Stimulated activated memory B cell treated with anti-CD40 and anti-IgM and Interleukin-4, amounts not matched to agents 10 μg/mL and 1 μg/mL and 100 μg/mL, for 72 hours (primary cell): Measurements from ENCODE around the gene AGBL1.

ENCODE experiments used
- ATAC-seq: fragments of 150-1000 bp; cut with Tn5 transposase; 2 replicates; pipeline ENCODE4 v1.10.0; 2021
- H3K27ac Mint-ChIP-seq: one replicate; pipeline ENCODE4 v1.8.0; 2022; ENCODE audit warnings: mild to moderate bottlenecking, mixed read lengths
- H3K27me3 Mint-ChIP-seq: one replicate; pipeline ENCODE4 v1.8.0; 2022; ENCODE audit warnings: mixed read lengths
- H3K36me3 Mint-ChIP-seq: one replicate; pipeline ENCODE4 v1.8.0; 2022; ENCODE audit warnings: mixed read lengths
- H3K4me1 Mint-ChIP-seq: one replicate; pipeline ENCODE4 v1.8.0; 2022; ENCODE audit warnings: mixed read lengths
- H3K4me3 Mint-ChIP-seq: one replicate; pipeline ENCODE4 v1.8.0; 2022; ENCODE audit warnings: mild to moderate bottlenecking, moderate library complexity, mixed read lengths
- H3K9me3 Mint-ChIP-seq: one replicate; pipeline ENCODE4 v1.8.0; 2022; ENCODE audit warnings: mixed read lengths

Gene AGBL1

DNA sequence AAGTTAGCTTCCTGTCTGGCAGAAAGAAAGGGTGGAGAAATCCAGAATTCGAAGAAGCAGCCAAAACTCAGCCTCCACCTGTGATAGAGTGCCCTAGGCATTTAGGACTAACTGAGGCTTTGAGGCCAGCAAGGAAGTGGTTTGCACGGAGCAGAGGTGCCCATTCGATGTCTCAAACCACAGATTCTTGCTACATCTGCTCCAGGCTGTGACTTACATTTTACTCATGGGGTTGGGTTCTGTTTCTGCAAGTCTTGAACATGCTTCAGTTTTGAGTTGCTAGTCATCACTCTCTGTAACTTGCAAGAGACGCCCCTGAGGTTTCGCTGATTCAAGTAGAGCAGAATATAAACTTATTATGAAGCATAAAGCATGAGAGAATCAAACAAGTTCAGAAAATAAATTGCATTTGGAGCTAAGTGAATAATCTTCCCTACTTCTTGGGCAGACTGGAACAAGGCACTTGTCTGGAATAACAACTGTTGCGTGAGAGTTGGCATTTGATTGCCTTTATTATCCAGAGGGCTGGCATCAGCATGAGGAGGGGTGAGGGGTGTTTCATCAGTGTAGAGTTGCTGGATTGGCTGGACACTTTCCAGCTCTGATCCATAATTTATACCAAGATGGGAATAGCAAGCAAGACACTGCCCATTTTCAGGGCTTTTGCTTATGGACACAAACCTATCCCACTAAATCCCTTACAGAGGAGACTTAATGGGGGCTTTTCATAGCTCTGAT is 256.5 kb downstream of the AGBL1 start:
- no peaks in the 10 kb centered on the region for H3K27me3 Mint-ChIP-seq
- H3K4me1 Mint-ChIP-seq, result no peaks in the 10 kb centered on the region
- no peaks in the 10 kb centered on the region for H3K36me3 Mint-ChIP-seq
- no peak for ATAC-seq
- H3K9me3 Mint-ChIP-seq, result peaks cover 9% of the 10 kb centered on the region
- H3K4me3 Mint-ChIP-seq, result no peak overlapping the region
- H3K27ac Mint-ChIP-seq, result no peak overlapping the region

DNA sequence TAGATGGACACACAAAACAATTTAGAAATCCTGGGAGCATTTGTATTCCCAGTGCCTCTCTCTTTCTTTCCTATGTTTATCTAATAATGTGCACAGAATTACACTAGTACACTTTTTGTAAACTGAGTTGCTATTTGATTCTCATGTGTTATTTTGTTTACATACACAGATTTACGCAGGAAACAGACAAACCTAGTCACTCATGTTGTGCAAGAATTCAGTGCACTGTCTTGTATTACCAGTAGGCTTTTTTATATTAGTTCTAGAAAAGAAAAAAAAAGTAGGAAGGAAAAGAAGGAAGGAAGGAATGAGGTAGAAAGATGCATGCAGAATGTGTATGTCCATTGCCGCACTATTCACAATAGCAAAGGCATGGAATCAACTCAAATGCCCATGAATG is 257.4 kb downstream of the AGBL1 start:
- H3K4me3 Mint-ChIP-seq, result no peak overlapping the region
- no peaks in the 10 kb centered on the region for H3K4me1 Mint-ChIP-seq
- no peak overlapping the region for H3K27ac Mint-ChIP-seq
- no peaks in the 10 kb centered on the region for H3K36me3 Mint-ChIP-seq
- ATAC-seq, result no peak
- no peaks in the 10 kb centered on the region for H3K27me3 Mint-ChIP-seq
- H3K9me3 Mint-ChIP-seq, result peaks cover 9% of the 10 kb centered on the region

DNA sequence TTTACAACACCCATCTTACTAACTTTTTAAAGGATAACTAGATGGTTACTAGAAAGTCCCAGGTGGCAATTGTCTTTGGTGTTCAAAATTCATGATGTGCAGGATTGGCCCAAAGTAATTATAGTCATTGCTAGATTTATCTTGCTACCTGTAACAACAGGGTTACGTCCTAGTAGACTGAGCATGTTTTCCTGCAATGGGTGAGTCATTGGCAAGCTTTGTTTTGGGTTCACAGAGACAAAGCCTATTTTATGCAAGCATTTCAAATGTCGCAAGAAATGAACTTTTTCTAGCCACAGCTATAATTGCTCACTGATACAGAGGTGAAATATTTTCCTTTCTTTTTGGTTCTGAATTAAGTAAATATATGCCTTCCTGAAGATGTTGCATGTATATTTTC is 267.6 kb downstream of the AGBL1 start:
- no peaks in the 10 kb centered on the region for H3K36me3 Mint-ChIP-seq
- no peaks in the 10 kb centered on the region for H3K9me3 Mint-ChIP-seq
- H3K4me3 Mint-ChIP-seq, result no peak overlapping the region
- no peak for ATAC-seq
- H3K27me3 Mint-ChIP-seq, result no peaks in the 10 kb centered on the region
- no peak overlapping the region for H3K27ac Mint-ChIP-seq
- no peaks in the 10 kb centered on the region for H3K4me1 Mint-ChIP-seq

GRCh38 chr15:86349565-86349964 is 269.9 kb downstream of the AGBL1 start:
- Mint-ChIP-seq H3K4me3 (no peak overlapping the region), H3K27ac (no peak overlapping the region)

GRCh38 chr15:86353213-86353612 is 273.5 kb downstream of the AGBL1 start:
- H3K9me3 Mint-ChIP-seq, result peaks cover 9% of the 10 kb centered on the region
- ATAC-seq, result no peak
- H3K36me3 Mint-ChIP-seq, result no peaks in the 10 kb centered on the region
- H3K4me1 Mint-ChIP-seq, result no peaks in the 10 kb centered on the region
- H3K4me3 Mint-ChIP-seq, result no peak overlapping the region
- H3K27me3 Mint-ChIP-seq, result no peaks in the 10 kb centered on the region
- no peak overlapping the region for H3K27ac Mint-ChIP-seq

More at GRCh38 chr15:86349565-86349964, 269.9 kb downstream of the AGBL1 start:
- H3K4me1 Mint-ChIP-seq, result no peaks in the 10 kb centered on the region
- ATAC-seq, result no peak
- H3K36me3 Mint-ChIP-seq, result no peaks in the 10 kb centered on the region
- H3K27me3 Mint-ChIP-seq, result no peaks in the 10 kb centered on the region
- H3K9me3 Mint-ChIP-seq, result peaks cover 5% of the 10 kb centered on the region

- Mint-ChIP-seq H3K36me3 (no peaks in the 10 kb centered on the region), H3K4me1 (no peaks in the 10 kb centered on the region), H3K27ac (no peak overlapping the region), H3K4me3 (no peak overlapping the region), H3K27me3 (no peaks in the 10 kb centered on the region), H3K9me3 (peaks cover 9% of the 10 kb centered on the region)
- no peak for ATAC-seq
These were observed 275.7 kb downstream of the AGBL1 start for GRCh38 chr15:86355361-86355760.

DNA sequence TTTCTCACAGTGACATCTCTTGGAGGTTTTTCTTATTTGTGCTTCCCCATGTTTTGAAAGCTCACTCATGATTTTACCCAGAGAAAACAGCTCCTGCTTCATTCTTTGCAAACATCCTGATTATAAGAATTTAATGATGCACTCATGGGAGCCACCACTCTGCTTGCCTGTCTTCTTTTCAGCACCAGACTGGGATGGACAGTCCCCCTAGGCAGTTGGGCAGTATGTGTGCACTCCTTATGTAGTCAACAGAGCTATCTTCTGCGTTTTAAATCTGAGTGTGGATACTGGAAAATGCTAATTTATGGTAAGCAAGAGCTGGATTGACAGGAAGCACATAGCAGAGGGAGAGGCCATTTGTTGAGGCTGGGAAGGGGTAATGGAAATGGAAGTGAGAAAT is 276.1 kb downstream of the AGBL1 start:
- Mint-ChIP-seq H3K27me3 (no peaks in the 10 kb centered on the region), H3K4me3 (no peak overlapping the region), H3K9me3 (peaks cover 9% of the 10 kb centered on the region), H3K4me1 (no peaks in the 10 kb centered on the region), H3K36me3 (no peaks in the 10 kb centered on the region), H3K27ac (no peak overlapping the region)
- ATAC-seq, result no peak

DNA sequence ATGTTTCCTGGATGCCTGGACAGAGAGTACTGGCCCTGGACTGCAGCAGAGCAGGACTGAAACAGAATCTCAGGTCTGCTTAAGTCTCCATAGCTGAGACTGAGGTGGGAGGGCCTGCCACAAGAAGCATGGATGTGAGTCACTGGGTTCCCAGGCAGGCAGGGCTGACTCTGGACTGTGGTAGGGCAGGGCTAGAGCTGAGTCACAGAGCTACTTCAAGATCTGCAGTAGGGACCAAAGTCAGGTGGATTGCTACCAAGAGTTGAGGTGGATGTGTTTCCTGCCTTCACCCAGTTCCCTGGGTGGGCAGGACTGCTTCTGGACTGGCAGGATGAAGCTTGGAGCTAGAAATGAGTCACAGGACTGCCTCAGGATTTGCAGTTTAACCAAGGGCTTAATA is 282.9 kb downstream of the AGBL1 start:
- H3K9me3 Mint-ChIP-seq, result peaks cover 15% of the 10 kb centered on the region
- H3K27ac Mint-ChIP-seq, result no peak overlapping the region
- no peak for ATAC-seq
- H3K27me3 Mint-ChIP-seq, result no peaks in the 10 kb centered on the region
- H3K4me1 Mint-ChIP-seq, result no peaks in the 10 kb centered on the region
- H3K36me3 Mint-ChIP-seq, result no peaks in the 10 kb centered on the region
- H3K4me3 Mint-ChIP-seq, result no peak overlapping the region

DNA sequence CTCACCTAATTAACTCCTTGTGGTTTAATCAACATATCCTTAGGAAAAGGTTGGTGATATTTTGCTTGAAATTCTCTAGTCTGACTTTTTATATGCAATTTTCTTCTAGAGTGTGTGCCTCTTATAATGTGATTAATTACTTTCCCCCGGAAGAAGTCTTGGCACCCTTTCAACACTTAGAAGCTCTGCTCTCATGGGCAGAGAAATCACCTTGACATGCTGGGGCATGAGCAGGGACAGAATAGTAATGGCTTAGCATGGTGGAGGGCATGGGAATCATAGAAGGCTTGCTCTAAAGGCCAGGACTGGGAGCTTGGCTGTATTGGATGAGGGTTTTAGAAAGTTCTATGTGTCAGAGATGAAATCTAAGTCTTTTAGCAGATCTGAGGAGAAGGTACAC is 293.5 kb downstream of the AGBL1 start:
- H3K4me3 Mint-ChIP-seq, result no peak overlapping the region
- H3K4me1 Mint-ChIP-seq, result no peaks in the 10 kb centered on the region
- H3K9me3 Mint-ChIP-seq, result peaks cover 23% of the 10 kb centered on the region
- H3K36me3 Mint-ChIP-seq, result no peaks in the 10 kb centered on the region
- H3K27ac Mint-ChIP-seq, result no peak overlapping the region
- H3K27me3 Mint-ChIP-seq, result no peaks in the 10 kb centered on the region
- ATAC-seq, result no peak

DNA sequence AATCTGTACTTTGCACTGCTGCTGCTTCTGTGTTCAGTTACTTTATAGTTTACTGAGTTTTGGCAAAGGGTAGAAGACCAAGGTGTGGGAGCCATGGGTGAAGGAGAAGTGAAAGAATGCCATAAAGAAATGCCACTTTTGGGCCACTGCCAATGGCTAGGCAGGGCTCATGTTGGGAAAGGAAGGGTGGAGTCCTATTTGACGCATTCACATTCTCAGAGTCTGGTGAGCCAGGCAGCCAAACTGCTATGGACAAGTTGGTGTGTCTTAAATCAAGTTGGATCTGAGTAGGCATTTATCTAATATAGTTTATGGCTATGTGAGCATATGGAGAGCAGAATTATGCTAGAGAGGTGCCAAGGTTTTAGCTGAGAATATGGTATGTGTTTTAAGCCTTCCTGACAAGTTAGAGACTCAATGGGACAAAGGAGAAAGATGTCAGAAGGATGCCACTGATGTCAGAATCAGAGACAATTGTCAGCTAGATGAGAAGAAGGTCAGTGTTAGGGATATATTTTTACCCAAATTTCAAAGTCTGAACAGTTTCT is 296.1 kb downstream of the AGBL1 start:
- no peaks in the 10 kb centered on the region for H3K36me3 Mint-ChIP-seq
- no peak for ATAC-seq
- no peaks in the 10 kb centered on the region for H3K27me3 Mint-ChIP-seq
- H3K4me3 Mint-ChIP-seq, result no peak overlapping the region
- peaks cover 12% of the 10 kb centered on the region for H3K9me3 Mint-ChIP-seq
- H3K27ac Mint-ChIP-seq, result no peak overlapping the region
- H3K4me1 Mint-ChIP-seq, result no peaks in the 10 kb centered on the region

DNA sequence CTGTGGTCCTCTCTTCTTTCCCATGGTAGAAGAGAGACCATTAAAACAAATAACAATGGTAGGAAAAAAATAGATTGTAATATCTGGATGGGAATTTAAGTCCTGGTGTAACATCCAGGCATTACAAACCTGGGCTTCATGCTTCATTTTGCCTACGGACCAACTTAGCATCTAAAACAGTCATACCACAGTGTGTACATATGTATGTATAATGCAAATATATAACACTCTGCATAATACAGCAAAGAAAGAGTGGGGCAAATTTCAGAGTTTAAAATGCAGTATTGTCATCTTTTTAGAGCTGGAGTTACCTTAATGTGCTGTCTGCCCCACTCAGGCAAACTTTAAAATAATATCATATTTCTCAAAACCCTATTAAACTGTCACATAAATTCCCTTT is 298.2 kb downstream of the AGBL1 start:
- H3K36me3 Mint-ChIP-seq, result no peaks in the 10 kb centered on the region
- no peak overlapping the region for H3K27ac Mint-ChIP-seq
- no peak for ATAC-seq
- peaks cover 8% of the 10 kb centered on the region for H3K9me3 Mint-ChIP-seq
- H3K4me3 Mint-ChIP-seq, result no peak overlapping the region
- H3K27me3 Mint-ChIP-seq, result no peaks in the 10 kb centered on the region
- no peaks in the 10 kb centered on the region for H3K4me1 Mint-ChIP-seq

DNA sequence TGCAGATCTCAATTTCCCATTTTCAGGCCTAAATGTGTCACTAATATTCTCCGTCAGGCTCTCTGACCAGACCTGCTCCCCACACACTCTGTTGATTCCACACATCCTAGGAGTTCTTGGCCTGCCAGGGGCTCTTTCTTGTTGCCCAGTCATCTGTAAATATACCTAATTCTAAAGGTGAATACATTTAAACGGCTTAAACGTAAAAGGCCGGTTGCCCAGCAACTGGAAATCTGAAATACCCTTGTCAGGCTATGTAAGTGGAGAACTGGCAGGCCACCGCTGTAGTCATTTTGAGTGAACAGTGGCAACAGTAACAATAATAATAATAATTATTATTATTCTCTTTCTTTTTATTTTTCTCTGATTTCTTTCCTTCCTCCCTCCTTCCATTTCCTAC is 302.7 kb downstream of the AGBL1 start:
- H3K27ac Mint-ChIP-seq, result no peak overlapping the region
- no peak for ATAC-seq
- no peaks in the 10 kb centered on the region for H3K27me3 Mint-ChIP-seq
- H3K9me3 Mint-ChIP-seq, result no peaks in the 10 kb centered on the region
- H3K36me3 Mint-ChIP-seq, result no peaks in the 10 kb centered on the region
- H3K4me3 Mint-ChIP-seq, result no peak overlapping the region
- no peaks in the 10 kb centered on the region for H3K4me1 Mint-ChIP-seq

DNA sequence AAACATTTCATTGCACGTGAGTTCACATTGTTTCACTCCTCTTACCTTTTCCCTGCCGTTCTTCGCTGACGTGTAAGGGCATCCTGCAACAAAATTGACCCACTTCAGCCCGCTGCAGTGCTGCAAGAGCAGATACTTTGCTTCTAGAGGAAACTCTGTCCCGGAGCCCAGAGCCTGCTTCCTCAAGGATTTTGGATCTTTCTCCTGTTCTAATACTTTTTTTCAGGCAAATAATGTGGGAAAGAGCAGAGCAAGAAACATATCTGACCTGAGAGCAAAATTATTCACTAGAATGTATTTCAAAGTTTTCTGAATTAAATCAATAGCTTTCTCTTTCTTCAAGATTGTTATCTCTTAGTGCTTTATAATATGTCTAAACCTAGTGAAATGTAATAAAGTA is 303.9 kb downstream of the AGBL1 start:
- H3K9me3 Mint-ChIP-seq, result no peaks in the 10 kb centered on the region
- no peak overlapping the region for H3K4me3 Mint-ChIP-seq
- H3K27ac Mint-ChIP-seq, result no peak overlapping the region
- ATAC-seq, result no peak
- no peaks in the 10 kb centered on the region for H3K36me3 Mint-ChIP-seq
- no peaks in the 10 kb centered on the region for H3K4me1 Mint-ChIP-seq
- H3K27me3 Mint-ChIP-seq, result no peaks in the 10 kb centered on the region

DNA sequence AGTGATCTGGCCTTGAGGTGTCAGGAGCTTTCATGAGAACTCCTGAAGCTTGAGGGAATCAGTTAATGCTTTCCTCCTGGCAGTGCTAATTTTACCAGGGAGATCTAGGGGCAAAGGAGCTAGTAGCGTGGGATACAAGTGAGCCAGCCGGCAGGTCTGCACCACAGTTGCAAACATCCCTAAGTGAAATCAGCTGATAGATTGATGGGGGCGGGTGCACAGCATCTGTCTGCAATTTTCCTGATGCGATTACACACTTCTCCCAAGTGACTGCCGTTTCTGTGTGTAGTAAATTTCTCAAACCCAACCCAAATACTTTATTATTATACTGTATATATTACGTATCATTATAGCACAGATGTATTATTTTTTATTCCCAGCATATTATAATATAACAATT is 304.5 kb downstream of the AGBL1 start:
- no peaks in the 10 kb centered on the region for H3K36me3 Mint-ChIP-seq
- no peak overlapping the region for H3K27ac Mint-ChIP-seq
- ATAC-seq, result no peak
- H3K4me3 Mint-ChIP-seq, result no peak overlapping the region
- no peaks in the 10 kb centered on the region for H3K9me3 Mint-ChIP-seq
- H3K4me1 Mint-ChIP-seq, result no peaks in the 10 kb centered on the region
- H3K27me3 Mint-ChIP-seq, result no peaks in the 10 kb centered on the region

- H3K4me1 Mint-ChIP-seq, result no peaks in the 10 kb centered on the region
These were observed 312.6 kb downstream of the AGBL1 start for GRCh38 chr15:86392296-86392695.

GRCh38 chr15:86392874-86393273 is 313.2 kb downstream of the AGBL1 start:
- Mint-ChIP-seq H3K4me1 (no peaks in the 10 kb centered on the region), H3K36me3 (no peaks in the 10 kb centered on the region)
- no peak for ATAC-seq

More at GRCh38 chr15:86392296-86392695, 312.6 kb downstream of the AGBL1 start:
- H3K27me3 Mint-ChIP-seq, result no peaks in the 10 kb centered on the region
- H3K4me3 Mint-ChIP-seq, result no peak overlapping the region
- no peak overlapping the region for H3K27ac Mint-ChIP-seq
- H3K36me3 Mint-ChIP-seq, result no peaks in the 10 kb centered on the region
- no peak for ATAC-seq
- no peaks in the 10 kb centered on the region for H3K9me3 Mint-ChIP-seq

More at GRCh38 chr15:86392874-86393273, 313.2 kb downstream of the AGBL1 start:
- Mint-ChIP-seq H3K27me3 (no peaks in the 10 kb centered on the region), H3K9me3 (no peaks in the 10 kb centered on the region), H3K4me3 (no peak overlapping the region), H3K27ac (no peak overlapping the region)
